ENCODE measurements around the gene RNF5. TPM values are rescaled to one million over a fixed set of nuclear protein-coding genes. Genes with fewer than 3 reads are reported as not detected.
"Not testable (repeated sequence)": the region's sequence is repeated elsewhere in the genome, so short reads cannot be mapped to it uniquely, and the experiment has no call there.

RNF5 gene
- total RNA-seq, 4 donors from 2014 or later = 54.6 to 98.3 (median 78.1) TPM

DNA sequence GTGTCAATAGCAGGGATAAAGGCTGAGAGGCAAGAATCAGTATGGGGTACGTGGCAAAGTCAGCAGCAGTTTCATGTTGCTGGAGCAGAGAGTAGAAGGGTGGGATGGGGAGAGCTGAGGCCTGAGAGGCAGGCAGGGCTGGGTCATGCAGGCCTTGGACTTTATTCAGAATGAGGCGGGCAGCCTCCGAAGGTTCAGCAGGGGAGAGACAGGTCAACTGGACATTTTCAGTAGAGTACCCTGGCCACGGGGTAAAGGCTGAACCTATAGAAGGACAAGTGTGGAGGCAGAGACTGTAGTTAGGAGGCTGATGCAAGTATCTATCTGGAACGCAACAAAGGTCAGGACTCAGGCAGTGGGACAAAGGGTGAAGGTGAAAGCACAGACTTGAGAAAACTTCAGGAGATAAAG is 32.0 kb downstream of the RNF5 start:
- intact Hi-C loops (cut with DNase I; ENCODE audit: low total_unique reads) = no loop called here
- no peak for ATAC-seq
- no peak for TF ChIP-seq POLR2A (IDR thresholded peaks at IDR 0.05)
- TF ChIP-seq, protein P1, sequence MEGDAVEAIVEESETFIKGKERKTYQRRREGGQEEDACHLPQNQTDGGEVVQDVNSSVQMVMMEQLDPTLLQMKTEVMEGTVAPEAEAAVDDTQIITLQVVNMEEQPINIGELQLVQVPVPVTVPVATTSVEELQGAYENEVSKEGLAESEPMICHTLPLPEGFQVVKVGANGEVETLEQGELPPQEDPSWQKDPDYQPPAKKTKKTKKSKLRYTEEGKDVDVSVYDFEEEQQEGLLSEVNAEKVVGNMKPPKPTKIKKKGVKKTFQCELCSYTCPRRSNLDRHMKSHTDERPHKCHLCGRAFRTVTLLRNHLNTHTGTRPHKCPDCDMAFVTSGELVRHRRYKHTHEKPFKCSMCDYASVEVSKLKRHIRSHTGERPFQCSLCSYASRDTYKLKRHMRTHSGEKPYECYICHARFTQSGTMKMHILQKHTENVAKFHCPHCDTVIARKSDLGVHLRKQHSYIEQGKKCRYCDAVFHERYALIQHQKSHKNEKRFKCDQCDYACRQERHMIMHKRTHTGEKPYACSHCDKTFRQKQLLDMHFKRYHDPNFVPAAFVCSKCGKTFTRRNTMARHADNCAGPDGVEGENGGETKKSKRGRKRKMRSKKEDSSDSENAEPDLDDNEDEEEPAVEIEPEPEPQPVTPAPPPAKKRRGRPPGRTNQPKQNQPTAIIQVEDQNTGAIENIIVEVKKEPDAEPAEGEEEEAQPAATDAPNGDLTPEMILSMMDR (IDR thresholded peaks at IDR 0.05 in 4 of 5, conservative IDR thresholded peaks at IDR 0.05 in 1 of 5) = no peak
- Histone ChIP-seq H3K9me3 (no peaks in the 10 kb centered on the region), H3K4me1 (no peaks in the 10 kb centered on the region), H3K27me3 (no peaks in the 10 kb centered on the region), H3K36me3 (no peaks in the 10 kb centered on the region), H3K4me3 (no peak overlapping the region), H3K27ac (no peak overlapping the region)
- in situ Hi-C loops (cut with MboI; ENCODE audit: low sequenced_read_pairs in 4 of 4) = no loop called here
- no peak for DNase-seq

DNA sequence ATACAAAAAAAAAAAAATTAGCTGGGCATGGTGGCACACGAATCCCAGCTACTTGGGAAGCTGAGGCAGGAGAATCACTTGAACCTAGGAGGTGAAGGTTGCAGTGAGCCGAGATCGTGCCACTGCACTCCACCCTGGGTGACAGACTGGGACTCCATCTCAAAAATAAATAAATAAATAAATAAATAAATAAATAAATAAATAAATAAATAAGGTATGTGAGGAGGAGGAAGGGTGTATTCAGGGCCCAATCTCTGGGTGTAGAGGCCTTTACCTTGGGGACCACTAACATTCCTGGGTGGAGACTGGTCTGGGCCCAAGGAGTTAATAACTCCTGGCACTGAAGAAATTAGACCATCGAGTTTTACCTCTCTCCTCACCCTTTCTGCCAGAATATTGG is 33.2 kb downstream of the RNF5 start:
- ATAC-seq; H3K4me1 ChIP-seq; H3K36me3 ChIP-seq; in situ Hi-C loops (cut with MboI; ENCODE audit: low sequenced_read_pairs in 4 of 4); intact Hi-C loops (cut with DNase I; ENCODE audit: low total_unique reads); H3K9me3 ChIP-seq; DNase-seq; H3K27me3 ChIP-seq; H3K27ac ChIP-seq; H3K4me3 ChIP-seq: not testable (repeated sequence)

DNA sequence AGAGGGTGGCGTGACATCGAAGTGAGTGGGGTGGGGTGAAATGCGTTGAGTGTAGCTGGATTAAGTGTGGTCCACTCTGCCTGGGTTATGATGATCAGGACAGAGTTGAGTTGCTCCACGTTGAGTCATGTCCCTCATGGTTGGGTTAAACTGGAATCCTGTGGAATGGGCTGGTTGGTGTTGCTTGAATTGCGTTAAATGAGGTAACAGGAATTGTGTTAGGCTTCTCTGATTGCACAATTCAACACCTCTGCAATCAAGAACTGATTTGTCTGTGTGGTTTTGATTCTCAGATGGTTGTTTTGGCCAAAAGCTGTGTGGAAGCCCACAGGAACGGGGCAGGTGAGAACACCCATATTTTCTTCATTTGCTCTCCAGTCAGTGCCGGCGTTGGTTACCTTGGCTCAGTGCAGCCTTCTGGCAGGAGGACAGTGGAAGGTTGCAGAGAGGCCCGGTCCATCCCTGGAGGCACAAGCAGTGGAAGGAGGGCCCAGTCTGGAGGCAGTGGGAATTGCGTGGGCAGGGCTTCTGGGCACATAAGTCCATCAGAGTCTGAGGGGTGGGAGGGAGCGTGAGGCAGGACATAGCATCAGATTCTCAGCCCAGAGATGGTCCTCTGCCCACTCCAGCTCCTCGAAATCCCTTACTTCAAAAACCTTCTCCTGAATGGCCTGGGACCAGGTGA is 34.0 kb downstream of the RNF5 start:
- intact Hi-C loops (cut with DNase I; ENCODE audit: low total_unique reads) = no loop called here
- no peaks in the 10 kb centered on the region for H3K36me3 ChIP-seq

DNA sequence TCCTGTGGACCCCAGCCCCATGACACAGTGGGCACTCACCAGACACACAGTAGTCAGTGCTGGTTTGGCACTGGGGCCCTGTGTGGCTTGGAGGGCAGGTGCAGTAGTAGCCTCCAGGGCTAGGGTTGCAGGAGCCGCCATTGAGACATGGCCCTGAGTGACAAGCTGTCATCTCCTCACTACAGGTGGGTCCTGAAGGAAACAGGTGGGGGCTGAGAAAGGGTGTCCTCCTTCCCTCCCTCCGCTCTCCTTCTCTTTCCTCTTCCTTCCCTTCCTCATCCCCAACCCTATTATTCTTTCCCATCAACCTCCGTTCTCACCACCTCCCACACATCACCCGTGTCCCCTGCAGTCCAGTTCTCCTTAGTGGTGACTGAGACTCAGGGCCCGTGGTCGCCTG is 35.4 kb downstream of the RNF5 start:
- Histone ChIP-seq H3K4me1 (no peaks in the 10 kb centered on the region), H3K9me3 (no peaks in the 10 kb centered on the region), H3K4me3 (no peak overlapping the region), H3K36me3 (no peaks in the 10 kb centered on the region), H3K27me3 (no peaks in the 10 kb centered on the region), H3K27ac (no peak overlapping the region)
- intact Hi-C loops (cut with DNase I; ENCODE audit: low total_unique reads) (no loop called here), in situ Hi-C loops (cut with MboI; ENCODE audit: low sequenced_read_pairs in 4 of 4) (no loop called here)
- DNase-seq = no peak
- no peak for ATAC-seq
- TF ChIP-seq POLR2A (IDR thresholded peaks at IDR 0.05) = no peak
- TF ChIP-seq, protein P1 (IDR thresholded peaks at IDR 0.05 in 4 of 5, conservative IDR thresholded peaks at IDR 0.05 in 1 of 5) = no peak

More for the DNA sequence above, 34.0 kb downstream of the RNF5 start:
- Histone ChIP-seq H3K4me3 (no peak overlapping the region), H3K27ac (no peak overlapping the region), H3K27me3 (no peaks in the 10 kb centered on the region), H3K9me3 (no peaks in the 10 kb centered on the region), H3K4me1 (no peaks in the 10 kb centered on the region)
- TF ChIP-seq, protein P1 (IDR thresholded peaks at IDR 0.05 in 4 of 5, conservative IDR thresholded peaks at IDR 0.05 in 1 of 5) = no peak
- no peak for TF ChIP-seq POLR2A (IDR thresholded peaks at IDR 0.05)
- DNase-seq = no peak
- ATAC-seq = no peak
- in situ Hi-C loops (cut with MboI; ENCODE audit: low sequenced_read_pairs in 4 of 4) = no loop called here

DNA sequence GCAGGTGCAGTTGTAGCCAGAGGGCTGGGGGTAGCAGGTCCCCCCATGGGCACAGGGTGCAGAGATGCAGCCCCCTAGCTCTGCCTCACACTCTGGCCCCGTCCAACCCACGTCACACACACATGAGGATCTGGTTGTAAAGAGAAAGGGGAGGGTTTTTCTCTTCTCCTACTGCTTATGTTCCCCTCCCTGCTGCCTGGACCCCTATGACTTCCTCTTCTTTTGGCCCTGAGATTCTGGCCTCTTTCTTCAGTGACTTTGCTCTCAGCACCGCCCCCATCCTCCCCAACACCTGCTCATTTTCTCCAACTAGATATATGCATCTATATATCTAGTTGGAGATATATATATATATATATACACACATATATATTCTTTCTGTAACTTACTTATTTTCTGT is 35.9 kb downstream of the RNF5 start:
- no peak for ATAC-seq
- H3K9me3 ChIP-seq = no peaks in the 10 kb centered on the region

More for the DNA sequence above, 35.9 kb downstream of the RNF5 start:
- H3K36me3 ChIP-seq = no peaks in the 10 kb centered on the region
- intact Hi-C loops (cut with DNase I; ENCODE audit: low total_unique reads) (no loop called here), in situ Hi-C loops (cut with MboI; ENCODE audit: low sequenced_read_pairs in 4 of 4) (no loop called here)
- H3K27ac ChIP-seq = no peak overlapping the region
- H3K4me3 ChIP-seq = no peak overlapping the region
- H3K4me1 ChIP-seq = no peaks in the 10 kb centered on the region
- no peaks in the 10 kb centered on the region for H3K27me3 ChIP-seq
- no peak for DNase-seq
- no peak for TF ChIP-seq POLR2A (IDR thresholded peaks at IDR 0.05)
- TF ChIP-seq, protein P1 (IDR thresholded peaks at IDR 0.05 in 4 of 5, conservative IDR thresholded peaks at IDR 0.05 in 1 of 5) = no peak

Measured in gastrocnemius medialis (tissue), 4 donors.